HepG2 (cell line): ENCODE measurements around the gene HDAC4. TPM values are rescaled to one million over a fixed set of nuclear protein-coding genes. Genes with fewer than 3 reads are reported as not detected.

Source experiments
- ATAC-seq: fragments of 200-7000 bp; cut with Tn5 transposase; 3 replicates; pipeline ENCODE4 v1.9.1; 2020; ENCODE audit warnings: mild to moderate bottlenecking, moderate library complexity
- BruUV-seq: library from RNA; stranded (reverse); fragments of 400-500 nt; replicated peaks from 2 replicates; lab custom pipeline; 2021; lab: Mats Ljungman, UMichigan
- CTCF ChIA-PET: fragments of 300-600 bp; formaldehyde crosslinking; extraction: SDS; loops from one replicate; lab custom pipeline; 2021; ENCODE audit warnings: low total read pairs, inconsistent platforms, low intra/inter-chr PET ratio; lab: Yijun Ruan, JAX
- POLR2A ChIA-PET: fragments of 350-600 bp; sonication (Branson Sonifier 250); formaldehyde crosslinking; loops from one replicate; lab custom pipeline; 2020; ENCODE audit warnings: antibody characterized with exemption, inconsistent platforms; lab: Yijun Ruan, JAX
- DNase-seq: peaks from one replicate; pipeline ENCODE4 v3.0.0-alpha.2; 2015; ENCODE audit warnings: low spot score
- FAIRE-seq: peaks from 3 replicates; lab custom pipeline; 2011; peaks lifted over from hg19 to GRCh38; lab: Jason Lieb, UNC
- H2AFZ ChIP-seq: one replicate; pipeline ENCODE4 v1.6.1; 2011; ENCODE audit warnings: low read length, inconsistent platforms
- H3K27ac ChIP-seq: fragments of 300-600 bp; 3 replicates; pipeline ENCODE4 v1.8.0; 2011; ENCODE audit warnings: mixed run types, mild to moderate bottlenecking, mixed read lengths, low read length, inconsistent platforms; ENCODE audit not compliant: insufficient read depth; ENCODE audit errors: extremely low read length
- H3K27me3 ChIP-seq, 2 experiments: fragments of 200-600 bp in 1 of 2; 2 replicates in 1 of 2; 3 replicates in 1 of 2; pipeline versions ENCODE4 v1.6.0 to v1.8.0; 2011; ENCODE audit warnings: low read length in 2 of 2, mild to moderate bottlenecking in 2 of 2, moderate library complexity in 2 of 2, inconsistent platforms in 1 of 2; ENCODE audit not compliant: insufficient read depth in 2 of 2, control insufficient read depth in 1 of 2
- H3K36me3 ChIP-seq, 2 experiments: fragments of 200-600 bp in 1 of 2; replicated peaks in 1 of 2; 2 replicates in 1 of 2; 3 replicates in 1 of 2; pipeline versions ENCODE4 v1.5.1 to v1.8.0; 2011; ENCODE audit warnings: low read length in 2 of 2, inconsistent platforms in 1 of 2; ENCODE audit not compliant: insufficient read depth in 2 of 2, control insufficient read depth in 1 of 2
- H3K4me1 ChIP-seq: 2 replicates; pipeline ENCODE4 v1.5.1; 2012; ENCODE audit warnings: low read length, inconsistent platforms; ENCODE audit not compliant: insufficient read depth
- H3K4me2 ChIP-seq: 2 replicates; pipeline ENCODE4 v1.6.0; 2011; ENCODE audit warnings: low read depth, low read length, inconsistent platforms
- H3K4me3 ChIP-seq, 3 experiments: fragments of 200-600 bp in 1 of 3; sonication (generic), shearing (Covaris generic) in 1 of 3; replicated peaks in 1 of 3; 2 replicates each; pipeline ENCODE4 v1.5.1; 2011 to 2016; ENCODE audit warnings: low read length in 3 of 3, inconsistent platforms in 2 of 3, low read depth in 2 of 3, mild to moderate bottlenecking in 2 of 3, control low read depth in 1 of 3, mixed read lengths in 1 of 3; ENCODE audit not compliant: insufficient read depth in 1 of 3
- H3K79me2 ChIP-seq: one replicate; pipeline ENCODE4 v1.6.1; 2011; ENCODE audit warnings: low read length, inconsistent platforms; ENCODE audit not compliant: insufficient read depth
- H3K9ac ChIP-seq: 2 replicates; pipeline ENCODE4 v1.6.0; 2011; ENCODE audit warnings: mild to moderate bottlenecking, low read depth, low read length, inconsistent platforms; ENCODE audit not compliant: insufficient read depth
- H3K9me3 ChIP-seq: 2 replicates; pipeline ENCODE4 v1.5.1; 2012; ENCODE audit warnings: mild to moderate bottlenecking, low read length
- H4K20me1 ChIP-seq: 2 replicates; pipeline ENCODE4 v1.6.0; 2011; ENCODE audit warnings: inconsistent platforms, mild to moderate bottlenecking, low read length, moderate library complexity; ENCODE audit not compliant: insufficient read depth
- ELK4 ChIP-seq: sonication (generic); formaldehyde crosslinking; IDR thresholded peaks from 2 replicates; pipeline ENCODE4 v1.9.0; 2021; ENCODE audit warnings: missing genetic modification reagents, borderline replicate concordance
- JUNB ChIP-seq: sonication (generic); formaldehyde crosslinking; IDR thresholded peaks from 2 replicates; pipeline ENCODE4 v1.8.0; 2022; ENCODE audit warnings: missing genetic modification reagents, mild to moderate bottlenecking, borderline replicate concordance
- MAF1 ChIP-seq: sonication (generic); formaldehyde crosslinking; IDR thresholded peaks from 2 replicates; pipeline ENCODE4 v1.5.0; 2020; ENCODE audit warnings: missing genetic modification reagents, borderline replicate concordance
- POLR2A ChIP-seq, 2 experiments: IDR thresholded peaks; 2 replicates each; pipeline ENCODE4 v1.6.1; 2011; ENCODE audit warnings: low read depth in 2 of 2, low read length in 2 of 2, mild to moderate bottlenecking in 1 of 2, moderate library complexity in 1 of 2; ENCODE audit not compliant: insufficient read depth in 1 of 2
- SUZ12 ChIP-seq: fragments of 150-350 bp; IDR thresholded peaks from 2 replicates; pipeline ENCODE4 v1.6.1; 2014; ENCODE audit warnings: low read depth, low read length
- ZNF280B ChIP-seq: sonication (generic); formaldehyde crosslinking; IDR thresholded peaks from 2 replicates; pipeline ENCODE4 v1.5.0; 2020; ENCODE audit warnings: missing genetic modification reagents, mild to moderate bottlenecking, borderline replicate concordance
- ZSCAN31 ChIP-seq: sonication (generic); formaldehyde crosslinking; IDR thresholded peaks from 2 replicates; pipeline ENCODE4 v1.5.0; 2020; ENCODE audit warnings: low read depth, mild to moderate bottlenecking, missing genetic modification reagents
- WGBS: methylation state at CpG from one replicate; pipeline ENCODE4 v1.1.6; 2017; ENCODE audit warnings: low lambda C conversion rate; 5-methylcytosine and 5-hydroxymethylcytosine counted together
- in situ Hi-C: cut with HindIII; loops from 2 replicates; pipeline ENCODE4 v1.10.0; 2017; ENCODE audit warnings: low pct_unique_long_range_greater_than_20kb; ENCODE audit not compliant: extremely low pct_ligation_motif_present
- intact Hi-C: fragments of 100-400 bp; cut with micrococcal nuclease; formaldehyde crosslinking; loops from one replicate; pipeline ENCODE4 v1.10.0; 2022; ENCODE audit not compliant: unreplicated experiment
- polyA plus RNA-seq, 8 experiments: library from polyadenylated mRNA; depleted of rRNA in 3 of 8; stranded (reverse) in 7 of 8; unstranded in 1 of 8; fragments of >200 nt; fragmentation: Illumina TruSeq in 4 of 8; extraction: Trizol in 4 of 8; gene quantifications; 2 replicates each; pipeline versions ENCODE4 v1.2.1 to v1.2.3, GENCODE V29; 2011 to 2016; ENCODE audit warnings: low read depth in 4 of 8, missing spikeins in 1 of 8, mixed read lengths in 1 of 8; ENCODE audit not compliant: insufficient read depth in 1 of 8
- total RNA-seq, 5 experiments: library from RNA; depleted of rRNA; stranded (reverse); fragments of >200 nt; fragmentation: Illumina TruSeq; extraction: Trizol; gene quantifications; 2 replicates each; pipeline ENCODE4 v1.2.3, GENCODE V29; 2016; ENCODE audit warnings: low read depth in 1 of 5

HDAC4 gene
- total and polyA plus RNA-seq, 2 of the 13 experiments (the other 11 are each of a cell fraction or from before 2014, with no cell fraction given) = 10.1 to 11.5 TPM

- Histone ChIP-seq H3K36me3 (no peaks in the 10 kb centered on the region), H2AFZ (no peak overlapping the region), H3K27ac (no peak overlapping the region), H3K4me3 (no peak overlapping the region), H3K4me2 (no peak overlapping the region), H3K79me2 (peaks cover 3% of the 10 kb centered on the region), H3K4me1 (peaks cover 29% of the 10 kb centered on the region), H3K9me3 (no peaks in the 10 kb centered on the region), H3K9ac (no peak overlapping the region), H4K20me1 (peaks cover 18% of the 10 kb centered on the region; the same call in 1 of the 2 replicates), H3K27me3 (no peaks in the 10 kb centered on the region)
- intact Hi-C loops (no loop called here), in situ Hi-C loops (no loop called here)
- 94% methylated on average over 15 of the region's 17 CpGs for WGBS
- POLR2A ChIA-PET = no interaction called here
- TF ChIP-seq ZSCAN31 (no peak), SUZ12 (no peak), JUNB (CRISPR knock-in tag) (no peak), MAF1 (no peak), ZNF280B (CRISPR knock-in tag) (0 out of 2 replicates have a peak, but pooled peaks have one; percentile 5), ELK4 (CRISPR knock-in tag) (no peak), POLR2A (IDR thresholded peaks at IDR 0.05; ENCODE audit: insufficient read depth in 1 of 2, low read depth in 2 of 2, low read length in 2 of 2) (no peak)
- no peak for FAIRE-seq
- CTCF ChIA-PET = no interaction called here
- ATAC-seq = no peak
- BruUV-seq = no TSS peak
- DNase-seq = no peak
These were observed 173.9 kb downstream of the HDAC4 start for GRCh38 chr2:239226677-239227581.
